Measurements from ENCODE around the gene REPIN1.

- TF ChIP-seq, protein P1, sequence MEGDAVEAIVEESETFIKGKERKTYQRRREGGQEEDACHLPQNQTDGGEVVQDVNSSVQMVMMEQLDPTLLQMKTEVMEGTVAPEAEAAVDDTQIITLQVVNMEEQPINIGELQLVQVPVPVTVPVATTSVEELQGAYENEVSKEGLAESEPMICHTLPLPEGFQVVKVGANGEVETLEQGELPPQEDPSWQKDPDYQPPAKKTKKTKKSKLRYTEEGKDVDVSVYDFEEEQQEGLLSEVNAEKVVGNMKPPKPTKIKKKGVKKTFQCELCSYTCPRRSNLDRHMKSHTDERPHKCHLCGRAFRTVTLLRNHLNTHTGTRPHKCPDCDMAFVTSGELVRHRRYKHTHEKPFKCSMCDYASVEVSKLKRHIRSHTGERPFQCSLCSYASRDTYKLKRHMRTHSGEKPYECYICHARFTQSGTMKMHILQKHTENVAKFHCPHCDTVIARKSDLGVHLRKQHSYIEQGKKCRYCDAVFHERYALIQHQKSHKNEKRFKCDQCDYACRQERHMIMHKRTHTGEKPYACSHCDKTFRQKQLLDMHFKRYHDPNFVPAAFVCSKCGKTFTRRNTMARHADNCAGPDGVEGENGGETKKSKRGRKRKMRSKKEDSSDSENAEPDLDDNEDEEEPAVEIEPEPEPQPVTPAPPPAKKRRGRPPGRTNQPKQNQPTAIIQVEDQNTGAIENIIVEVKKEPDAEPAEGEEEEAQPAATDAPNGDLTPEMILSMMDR (conservative IDR thresholded peaks at IDR 0.05): no peak
- TF ChIP-seq EZH2 (IDR thresholded peaks at IDR 0.05; ENCODE audit: low read depth): no peak
These were observed 10.7 kb upstream of the REPIN1 start for GRCh38 chr7:150357771-150358427.

Data from PC-9 (cell line).